PC-3 (cell line): ENCODE data around the gene MOV10. TPM values are rescaled to one million over a fixed set of nuclear protein-coding genes. Genes with fewer than 3 reads are reported as not detected.

ENCODE experiments used
- ATAC-seq: fragments of 200-7000 bp; cut with Tn5 transposase; 2 replicates; pipeline ENCODE4 v1.9.1; 2020; ENCODE audit warnings: mild to moderate bottlenecking, moderate library complexity
- BruUV-seq: library from RNA; stranded (reverse); fragments of 400-500 nt; replicated peaks from 2 replicates; lab custom pipeline; 2021; lab: Mats Ljungman, UMichigan
- CTCF ChIA-PET: fragments of 300-600 bp; sonication (Branson Sonifier 250); formaldehyde crosslinking; loops from one replicate; lab custom pipeline; 2022; ENCODE audit warnings: antibody characterized with exemption; lab: Charles Lee
- POLR2A ChIA-PET: fragments of 300-600 bp; sonication (Branson Sonifier 250); formaldehyde crosslinking; loops from one replicate; lab custom pipeline; 2022; ENCODE audit warnings: antibody characterized with exemption; ENCODE audit not compliant: unreplicated experiment; lab: Charles Lee
- DNase-seq: peaks from one replicate; pipeline ENCODE4 v3.0.0-alpha.2; 2015
- H2AFZ ChIP-seq: fragments of 300-600 bp; sonication (generic); 2 replicates; pipeline ENCODE4 v1.6.0; 2016; ENCODE audit warnings: antibody characterized with exemption, low read length
- H3F3A ChIP-seq: fragments of 300-600 bp; sonication (generic); one replicate; pipeline ENCODE4 v1.6.0; 2017; ENCODE audit warnings: antibody characterized with exemption, low read length, control low read depth, mild to moderate bottlenecking; ENCODE audit not compliant: unreplicated experiment
- H3K27ac ChIP-seq: fragments of 300-600 bp; sonication (generic); 2 replicates; pipeline ENCODE4 v1.5.1; 2016; ENCODE audit warnings: mild to moderate bottlenecking, low read length
- H3K27me3 ChIP-seq: fragments of 300-600 bp; sonication (generic); 2 replicates; pipeline ENCODE4 v1.6.1; 2016; ENCODE audit warnings: low read length, mixed read lengths
- H3K36me3 ChIP-seq: fragments of 300-600 bp; sonication (generic); 2 replicates; pipeline ENCODE4 v1.6.1; 2016; ENCODE audit warnings: low read depth, mixed run types, low read length, mixed read lengths
- H3K4me1 ChIP-seq: fragments of 300-600 bp; sonication (generic); 2 replicates; pipeline ENCODE4 v1.5.1; 2016; ENCODE audit warnings: low read length; ENCODE audit not compliant: insufficient read depth
- H3K4me2 ChIP-seq: fragments of 300-600 bp; sonication (generic); 2 replicates; pipeline ENCODE4 v1.6.0; 2016; ENCODE audit warnings: low read length
- H3K4me3 ChIP-seq: fragments of 300-600 bp; sonication (generic); 2 replicates; pipeline ENCODE4 v1.5.1; 2016; ENCODE audit warnings: mild to moderate bottlenecking, low read length, mixed read lengths
- H3K79me2 ChIP-seq: fragments of 300-600 bp; sonication (generic); 2 replicates; pipeline ENCODE4 v1.6.1; 2017; ENCODE audit warnings: low read length, mixed read lengths
- H3K9ac ChIP-seq: fragments of 300-600 bp; sonication (generic); 2 replicates; pipeline ENCODE4 v1.6.0; 2016; ENCODE audit warnings: mild to moderate bottlenecking, low read length
- H3K9me2 ChIP-seq: fragments of 300-600 bp; sonication (generic); replicated peaks from 2 replicates; pipeline ENCODE4 v1.6.1; 2016; ENCODE audit warnings: mixed run types, low read length, mixed read lengths
- H3K9me3 ChIP-seq: fragments of 300-600 bp; sonication (generic); 2 replicates; pipeline ENCODE4 v1.6.1; 2016; ENCODE audit warnings: low read length, mixed read lengths
- H4K20me1 ChIP-seq: fragments of 300-600 bp; sonication (generic); 2 replicates; pipeline ENCODE4 v1.6.1; 2016; ENCODE audit warnings: low read length, mixed read lengths
- EZH2 ChIP-seq: fragments of 300-600 bp; sonication (generic); IDR thresholded peaks from one replicate; pipeline ENCODE4 v1.6.1; 2017; ENCODE audit warnings: antibody characterized with exemption, mild to moderate bottlenecking, low read length; ENCODE audit not compliant: unreplicated experiment
- EZH2phosphoT487 ChIP-seq: fragments of 300-600 bp; sonication (generic); IDR thresholded peaks from 2 replicates; pipeline ENCODE4 v1.6.1; 2018; ENCODE audit warnings: mild to moderate bottlenecking, antibody characterized with exemption, low read length, borderline replicate concordance
- intact Hi-C: fragments of 100-400 bp; cut with micrococcal nuclease; formaldehyde crosslinking; loops from 2 replicates; pipeline ENCODE4 v1.9.0; 2023
- total RNA-seq: library from RNA; depleted of rRNA; stranded (reverse); fragments of >200 nt; gene quantifications from 2 replicates; pipeline ENCODE4 v1.2.3, GENCODE V29; 2014
- TF ChIP-seq, protein P1 (sequence below): fragments of 300-600 bp; sonication (generic); conservative IDR thresholded peaks from 2 replicates; pipeline ENCODE4 v1.5.1; 2017; ENCODE audit warnings: antibody characterized with exemption, low read depth, mild to moderate bottlenecking, low read length

The MOV10 gene
- total RNA-seq, 1 experiment from 2014 or later = 68.5 TPM

DNA sequence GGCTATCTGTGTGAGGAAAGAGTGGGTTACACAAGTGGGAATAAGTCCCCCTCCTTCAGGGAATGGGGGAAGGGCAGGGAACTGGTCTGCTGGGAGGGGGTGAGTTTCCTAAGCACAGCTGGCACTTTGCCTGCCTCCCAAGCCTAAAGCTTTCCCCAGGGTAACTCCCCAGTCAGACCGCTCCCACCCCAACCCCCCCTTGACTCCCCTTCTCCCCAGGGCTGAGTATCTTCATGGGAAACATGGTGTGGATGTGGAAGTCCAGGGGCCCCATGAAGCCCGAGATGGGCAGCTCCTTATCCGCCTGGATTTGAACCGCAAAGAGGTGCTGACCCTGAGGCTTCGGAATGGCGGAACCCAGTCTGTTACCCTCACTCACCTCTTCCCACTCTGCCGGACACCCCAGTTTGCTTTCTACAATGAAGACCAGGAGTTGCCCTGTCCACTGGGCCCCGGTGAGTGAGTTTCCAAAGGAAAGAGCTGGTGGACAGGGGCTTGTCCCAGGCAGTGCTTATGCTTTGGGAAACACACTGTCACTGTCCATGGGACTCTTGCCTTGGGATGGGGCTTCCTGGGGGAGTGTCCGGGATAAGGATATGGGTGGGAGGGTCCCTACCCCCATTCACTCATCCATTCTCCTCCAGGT lies 14.9 kb downstream of the MOV10 start:
- ChIA-PET POLR2A (no interaction called here), CTCF (no interaction called here)
- Histone ChIP-seq H2AFZ (no peak overlapping the region), H3K9ac (no peak overlapping the region), H4K20me1 (no peaks in the 10 kb centered on the region), H3F3A (no peaks in the 10 kb centered on the region), H3K4me3 (no peak overlapping the region), H3K4me1 (no peaks in the 10 kb centered on the region), H3K4me2 (no peak overlapping the region), H3K9me2 (no peaks in the 10 kb centered on the region), H3K27me3 (no peaks in the 10 kb centered on the region), H3K79me2 (no peaks in the 10 kb centered on the region), H3K27ac (no peak overlapping the region), H3K9me3 (no peaks in the 10 kb centered on the region), H3K36me3 (peaks cover 2% of the 10 kb centered on the region)
- BruUV-seq = TSS peak; percentile 27
- intact Hi-C loops = no loop called here
- DNase-seq (no peak), ATAC-seq (no peak)
- no peak for TF ChIP-seq EZH2
- no peak for TF ChIP-seq EZH2phosphoT487
- TF ChIP-seq, protein P1, sequence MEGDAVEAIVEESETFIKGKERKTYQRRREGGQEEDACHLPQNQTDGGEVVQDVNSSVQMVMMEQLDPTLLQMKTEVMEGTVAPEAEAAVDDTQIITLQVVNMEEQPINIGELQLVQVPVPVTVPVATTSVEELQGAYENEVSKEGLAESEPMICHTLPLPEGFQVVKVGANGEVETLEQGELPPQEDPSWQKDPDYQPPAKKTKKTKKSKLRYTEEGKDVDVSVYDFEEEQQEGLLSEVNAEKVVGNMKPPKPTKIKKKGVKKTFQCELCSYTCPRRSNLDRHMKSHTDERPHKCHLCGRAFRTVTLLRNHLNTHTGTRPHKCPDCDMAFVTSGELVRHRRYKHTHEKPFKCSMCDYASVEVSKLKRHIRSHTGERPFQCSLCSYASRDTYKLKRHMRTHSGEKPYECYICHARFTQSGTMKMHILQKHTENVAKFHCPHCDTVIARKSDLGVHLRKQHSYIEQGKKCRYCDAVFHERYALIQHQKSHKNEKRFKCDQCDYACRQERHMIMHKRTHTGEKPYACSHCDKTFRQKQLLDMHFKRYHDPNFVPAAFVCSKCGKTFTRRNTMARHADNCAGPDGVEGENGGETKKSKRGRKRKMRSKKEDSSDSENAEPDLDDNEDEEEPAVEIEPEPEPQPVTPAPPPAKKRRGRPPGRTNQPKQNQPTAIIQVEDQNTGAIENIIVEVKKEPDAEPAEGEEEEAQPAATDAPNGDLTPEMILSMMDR = no peak

DNA sequence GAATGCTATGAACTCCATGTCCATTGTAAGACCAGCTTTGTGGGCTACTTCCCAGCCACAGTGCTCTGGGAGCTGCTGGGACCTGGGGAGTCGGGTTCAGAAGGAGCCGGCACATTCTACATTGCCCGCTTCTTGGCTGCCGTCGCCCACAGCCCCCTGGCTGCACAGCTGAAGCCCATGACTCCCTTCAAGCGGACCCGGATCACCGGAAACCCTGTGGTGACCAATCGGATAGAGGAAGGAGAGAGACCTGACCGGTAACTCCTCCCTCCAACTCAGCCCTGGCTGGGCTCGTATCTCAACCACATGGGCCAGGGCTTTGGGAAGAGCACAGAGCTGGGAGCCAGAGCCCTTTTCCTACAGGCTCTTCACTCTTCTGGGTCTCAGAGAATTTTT lies 15.4 kb downstream of the MOV10 start:
- Histone ChIP-seq H4K20me1 (no peaks in the 10 kb centered on the region), H3K4me2 (no peak overlapping the region), H3F3A (no peaks in the 10 kb centered on the region), H2AFZ (no peak overlapping the region), H3K27me3 (no peaks in the 10 kb centered on the region), H3K9me2 (no peaks in the 10 kb centered on the region), H3K36me3 (peaks cover 2% of the 10 kb centered on the region), H3K79me2 (no peaks in the 10 kb centered on the region), H3K4me1 (no peaks in the 10 kb centered on the region), H3K9ac (no peak overlapping the region), H3K9me3 (no peaks in the 10 kb centered on the region), H3K27ac (no peak overlapping the region), H3K4me3 (no peak overlapping the region)
- TF ChIP-seq EZH2 = no peak
- intact Hi-C loops = no loop called here
- no TSS peak for BruUV-seq
- POLR2A ChIA-PET = no interaction called here
- ATAC-seq = no peak
- DNase-seq = no peak
- CTCF ChIA-PET = no interaction called here

DNA sequence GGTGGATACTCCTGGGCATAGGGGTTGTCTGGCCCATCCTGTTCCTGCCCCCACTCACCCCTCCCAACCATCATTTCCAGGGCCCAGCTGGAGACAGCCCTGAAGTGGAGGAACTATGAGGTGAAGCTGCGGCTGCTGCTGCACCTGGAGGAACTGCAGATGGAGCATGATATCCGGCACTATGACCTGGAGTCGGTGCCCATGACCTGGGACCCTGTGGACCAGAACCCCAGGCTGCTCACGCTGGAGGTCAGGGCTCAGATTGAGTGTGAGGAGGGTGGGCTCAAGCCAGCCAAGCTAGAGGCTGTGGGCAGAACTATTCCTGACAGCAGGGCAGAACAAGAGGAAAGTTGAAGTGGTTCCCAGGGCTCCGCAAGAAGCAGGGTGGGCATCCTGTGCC lies 18.2 kb downstream of the MOV10 start:
- no TSS peak for BruUV-seq
- CTCF ChIA-PET = no interaction called here

More for the DNA sequence above, 18.2 kb downstream of the MOV10 start:
- POLR2A ChIA-PET = no interaction called here
- intact Hi-C loops = no loop called here
- H2AFZ ChIP-seq = no peak overlapping the region
- no peak overlapping the region for H3K9ac ChIP-seq
- H3K4me3 ChIP-seq = no peak overlapping the region
- H3K79me2 ChIP-seq = no peaks in the 10 kb centered on the region
- DNase-seq (no peak), ATAC-seq (no peak)
- no peaks in the 10 kb centered on the region for H3F3A ChIP-seq
- peaks cover 2% of the 10 kb centered on the region for H3K36me3 ChIP-seq
- H3K27me3 ChIP-seq = no peaks in the 10 kb centered on the region
- TF ChIP-seq EZH2phosphoT487 = no peak
- TF ChIP-seq EZH2 = no peak
- TF ChIP-seq, protein P1 = no peak
- no peak overlapping the region for H3K27ac ChIP-seq
- no peaks in the 10 kb centered on the region for H3K4me1 ChIP-seq
- no peaks in the 10 kb centered on the region for H3K9me3 ChIP-seq
- H3K9me2 ChIP-seq = no peaks in the 10 kb centered on the region
- H4K20me1 ChIP-seq = no peaks in the 10 kb centered on the region
- H3K4me2 ChIP-seq = no peak overlapping the region
